ENCODE results near the gene PSMB11.
"Not testable (repeated sequence)": the region's sequence is repeated elsewhere in the genome, so short reads cannot be mapped to it uniquely, and the experiment has no call there.

Gene PSMB11

GRCh38 chr14:22998329-22999012 lies 43.5 kb upstream of the PSMB11 start:
- Histone ChIP-seq H3F3A (ENCODE audit: control insufficient read depth, insufficient read depth) (peaks cover 4% of the 10 kb centered on the region; the same call in 1 of the 2 replicates), H3K27me3 (ENCODE audit: control insufficient read depth, low read length) (no peaks in the 10 kb centered on the region), H3K4me3 (ENCODE audit: low read length) (no peak overlapping the region), H3K4me1 (ENCODE audit: control insufficient read depth, low read length) (peaks cover 5% of the 10 kb centered on the region; the same call in 1 of the 2 replicates), H3K9me2 (replicated peaks; ENCODE audit: control insufficient read depth, low read length) (no peaks in the 10 kb centered on the region), H4K20me1 (ENCODE audit: control insufficient read depth, insufficient read depth, low read depth, low read length) (no peaks in the 10 kb centered on the region), H3K36me3 (ENCODE audit: control insufficient read depth, low read length) (peaks cover 8% of the 10 kb centered on the region; the same call in 1 of the 2 replicates), H3K27ac (ENCODE audit: low read depth, low read length) (no peak overlapping the region), H3K79me2 (ENCODE audit: control insufficient read depth, low read length) (no peaks in the 10 kb centered on the region), H3K4me2 (ENCODE audit: low read length) (no peak overlapping the region), H3K9me3 (ENCODE audit: control insufficient read depth, insufficient read depth, low read length) (no peaks in the 10 kb centered on the region)
- TF ChIP-seq, protein P1, sequence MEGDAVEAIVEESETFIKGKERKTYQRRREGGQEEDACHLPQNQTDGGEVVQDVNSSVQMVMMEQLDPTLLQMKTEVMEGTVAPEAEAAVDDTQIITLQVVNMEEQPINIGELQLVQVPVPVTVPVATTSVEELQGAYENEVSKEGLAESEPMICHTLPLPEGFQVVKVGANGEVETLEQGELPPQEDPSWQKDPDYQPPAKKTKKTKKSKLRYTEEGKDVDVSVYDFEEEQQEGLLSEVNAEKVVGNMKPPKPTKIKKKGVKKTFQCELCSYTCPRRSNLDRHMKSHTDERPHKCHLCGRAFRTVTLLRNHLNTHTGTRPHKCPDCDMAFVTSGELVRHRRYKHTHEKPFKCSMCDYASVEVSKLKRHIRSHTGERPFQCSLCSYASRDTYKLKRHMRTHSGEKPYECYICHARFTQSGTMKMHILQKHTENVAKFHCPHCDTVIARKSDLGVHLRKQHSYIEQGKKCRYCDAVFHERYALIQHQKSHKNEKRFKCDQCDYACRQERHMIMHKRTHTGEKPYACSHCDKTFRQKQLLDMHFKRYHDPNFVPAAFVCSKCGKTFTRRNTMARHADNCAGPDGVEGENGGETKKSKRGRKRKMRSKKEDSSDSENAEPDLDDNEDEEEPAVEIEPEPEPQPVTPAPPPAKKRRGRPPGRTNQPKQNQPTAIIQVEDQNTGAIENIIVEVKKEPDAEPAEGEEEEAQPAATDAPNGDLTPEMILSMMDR (IDR thresholded peaks at IDR 0.05; ENCODE audit: low read depth, low read length, poor library complexity, severe bottlenecking): no peak
- TF ChIP-seq EZH2phosphoT487 (IDR thresholded peaks at IDR 0.05; ENCODE audit: borderline replicate concordance, low read length): no peak

- Histone ChIP-seq H3K27me3 (ENCODE audit: control insufficient read depth, low read length) (no peaks in the 10 kb centered on the region), H3K9me2 (replicated peaks; ENCODE audit: control insufficient read depth, low read length) (no peaks in the 10 kb centered on the region), H4K20me1 (ENCODE audit: control insufficient read depth, insufficient read depth, low read depth, low read length) (no peaks in the 10 kb centered on the region), H3K4me3 (ENCODE audit: low read length) (no peak overlapping the region), H3K27ac (ENCODE audit: low read depth, low read length) (no peak overlapping the region), H3K79me2 (ENCODE audit: control insufficient read depth, low read length) (peaks cover 8% of the 10 kb centered on the region), H3K4me1 (ENCODE audit: control insufficient read depth, low read length) (peaks cover 8% of the 10 kb centered on the region), H3K36me3 (ENCODE audit: control insufficient read depth, low read length) (peaks cover 4% of the 10 kb centered on the region; the same call in 1 of the 2 replicates), H3K9me3 (ENCODE audit: control insufficient read depth, insufficient read depth, low read length) (no peaks in the 10 kb centered on the region), H3K4me2 (ENCODE audit: low read length) (no peak overlapping the region), H3F3A (ENCODE audit: control insufficient read depth, insufficient read depth) (peaks cover 4% of the 10 kb centered on the region; the same call in 1 of the 2 replicates)
- TF ChIP-seq EZH2phosphoT487 (IDR thresholded peaks at IDR 0.05; ENCODE audit: borderline replicate concordance, low read length): no peak
- TF ChIP-seq, protein P1 (IDR thresholded peaks at IDR 0.05; ENCODE audit: low read depth, low read length, poor library complexity, severe bottlenecking): no peak
Measured at GRCh38 chr14:23000860-23001259, 41.2 kb upstream of the PSMB11 start.

DNA sequence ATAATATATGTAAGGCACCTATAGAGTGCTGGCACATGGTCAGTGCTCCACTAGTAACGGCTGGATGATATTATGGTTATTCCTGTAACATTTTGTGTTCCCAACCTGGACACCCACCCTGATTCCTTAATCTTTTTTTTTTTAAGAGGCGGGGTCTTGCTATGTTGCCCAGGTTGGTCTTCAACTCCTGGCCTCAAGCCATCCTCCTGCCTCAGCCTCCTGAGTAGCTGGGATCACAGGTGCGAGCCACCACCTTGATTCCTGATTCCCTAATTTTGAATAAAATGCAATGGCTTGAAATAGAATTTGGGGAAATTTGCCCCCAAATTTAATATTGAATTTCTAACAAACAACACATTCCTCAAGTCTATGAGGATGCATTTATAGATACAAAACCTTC lies 39.4 kb upstream of the PSMB11 start:
- TF ChIP-seq EZH2phosphoT487 (IDR thresholded peaks at IDR 0.05; ENCODE audit: borderline replicate concordance, low read length): no peak
- TF ChIP-seq, protein P1 (IDR thresholded peaks at IDR 0.05; ENCODE audit: low read depth, low read length, poor library complexity, severe bottlenecking): no peak
- H3K79me2 ChIP-seq (ENCODE audit: control insufficient read depth, low read length): peaks cover 21% of the 10 kb centered on the region
- no peaks in the 10 kb centered on the region for H3K27me3 ChIP-seq (ENCODE audit: control insufficient read depth, low read length)
- no peak overlapping the region for H3K27ac ChIP-seq (ENCODE audit: low read depth, low read length)
- no peak overlapping the region for H3K4me2 ChIP-seq (ENCODE audit: low read length)
- peaks cover 4% of the 10 kb centered on the region; the same call in 1 of the 2 replicates for H3F3A ChIP-seq (ENCODE audit: control insufficient read depth, insufficient read depth)
- H3K9me3 ChIP-seq (ENCODE audit: control insufficient read depth, insufficient read depth, low read length): no peaks in the 10 kb centered on the region
- H4K20me1 ChIP-seq (ENCODE audit: control insufficient read depth, insufficient read depth, low read depth, low read length): no peaks in the 10 kb centered on the region
- no peak overlapping the region for H3K4me3 ChIP-seq (ENCODE audit: low read length)
- peaks cover 11% of the 10 kb centered on the region for H3K36me3 ChIP-seq (ENCODE audit: control insufficient read depth, low read length)
- peaks cover 19% of the 10 kb centered on the region for H3K4me1 ChIP-seq (ENCODE audit: control insufficient read depth, low read length)
- no peaks in the 10 kb centered on the region for H3K9me2 ChIP-seq (replicated peaks; ENCODE audit: control insufficient read depth, low read length)

- peaks cover 38% of the 10 kb centered on the region for H3K79me2 ChIP-seq (ENCODE audit: control insufficient read depth, low read length)
- H3K27me3 ChIP-seq (ENCODE audit: control insufficient read depth, low read length); H4K20me1 ChIP-seq (ENCODE audit: control insufficient read depth, insufficient read depth, low read depth, low read length); H3K4me2 ChIP-seq (ENCODE audit: low read length); H3K27ac ChIP-seq (ENCODE audit: low read depth, low read length); H3K9me3 ChIP-seq (ENCODE audit: control insufficient read depth, insufficient read depth, low read length); H3K9me2 ChIP-seq (replicated peaks; ENCODE audit: control insufficient read depth, low read length); H3K4me3 ChIP-seq (ENCODE audit: low read length); H3K36me3 ChIP-seq (ENCODE audit: control insufficient read depth, low read length): not testable (repeated sequence)
- H3F3A ChIP-seq (ENCODE audit: control insufficient read depth, insufficient read depth): peaks cover 17% of the 10 kb centered on the region
- peaks cover 36% of the 10 kb centered on the region for H3K4me1 ChIP-seq (ENCODE audit: control insufficient read depth, low read length)
Measured at GRCh38 chr14:23004274-23004673, 37.7 kb upstream of the PSMB11 start.
